Neural cell (in vitro differentiated cells): ENCODE data around the gene VSNL1. TPM values are rescaled to one million over a fixed set of nuclear protein-coding genes. Genes with fewer than 3 reads are reported as not detected.

Experiments used
- H2AFZ ChIP-seq: fragments of 200-600, 300-800 bp; sonication (generic), shearing (Covaris generic); 2 replicates; pipeline ENCODE4 v1.6.0; 2014; ENCODE audit warnings: low read depth, mild to moderate bottlenecking, antibody characterized with exemption, low read length, moderate library complexity
- H3F3A ChIP-seq: fragments of 200-600 bp; shearing (Covaris generic); 2 replicates; pipeline ENCODE4 v1.6.1; 2016; ENCODE audit warnings: mild to moderate bottlenecking, moderate library complexity, mixed read lengths, antibody characterized with exemption, low read length; ENCODE audit not compliant: insufficient read depth, poor library complexity, severe bottlenecking
- H3K27ac ChIP-seq: fragments of 200-600, 300-800 bp; sonication (generic), shearing (Covaris generic); 2 replicates; pipeline ENCODE4 v1.5.1; 2014; ENCODE audit warnings: mild to moderate bottlenecking, low read length, moderate library complexity
- H3K27me3 ChIP-seq: fragments of 300-800, 200-600 bp; sonication (generic), shearing (Covaris generic); 2 replicates; pipeline ENCODE4 v1.6.0; 2014; ENCODE audit warnings: mild to moderate bottlenecking, low read depth, low read length, moderate library complexity; ENCODE audit not compliant: insufficient read depth
- H3K36me3 ChIP-seq: fragments of 300-800, 200-600 bp; sonication (generic), shearing (Covaris generic); 2 replicates; pipeline ENCODE4 v1.5.1; 2014; ENCODE audit warnings: mild to moderate bottlenecking, antibody characterized with exemption, low read length, moderate library complexity; ENCODE audit not compliant: insufficient read depth
- H3K4me2 ChIP-seq: fragments of 300-800, 200-600 bp; sonication (generic), shearing (Covaris generic); 2 replicates; pipeline ENCODE4 v1.6.0; 2014; ENCODE audit warnings: mild to moderate bottlenecking, low read length
- H3K4me3 ChIP-seq: fragments of 300-800, 200-600 bp; sonication (generic), shearing (Covaris generic); 2 replicates; pipeline ENCODE4 v1.5.1; 2014; ENCODE audit warnings: mild to moderate bottlenecking, low read length, moderate library complexity
- H3K79me2 ChIP-seq: fragments of 200-600 bp; shearing (Covaris generic); replicated peaks from 2 replicates; pipeline ENCODE4 v1.6.0; 2014; ENCODE audit warnings: mild to moderate bottlenecking, low read length, moderate library complexity; ENCODE audit not compliant: insufficient read depth
- H3K9ac ChIP-seq: fragments of 300-800, 200-600 bp; sonication (generic), shearing (Covaris generic); 2 replicates; pipeline ENCODE4 v1.6.1; 2016; ENCODE audit warnings: mild to moderate bottlenecking, low read length, mixed read lengths
- H3K9me2 ChIP-seq: fragments of 200-600 bp; shearing (Covaris generic); 2 replicates; pipeline ENCODE4 v1.6.1; 2016; ENCODE audit warnings: mild to moderate bottlenecking, low read length, mixed read lengths; ENCODE audit not compliant: insufficient read depth
- H3K9me3 ChIP-seq: fragments of 200-600, 300-800 bp; sonication (generic), shearing (Covaris generic); 2 replicates; pipeline ENCODE4 v1.6.1; 2016; ENCODE audit warnings: mild to moderate bottlenecking, mixed run types, low read length, moderate library complexity, mixed read lengths
- H4K20me1 ChIP-seq: fragments of 200-600 bp; shearing (Covaris generic); 2 replicates; pipeline ENCODE4 v1.6.1; 2016; ENCODE audit warnings: mild to moderate bottlenecking, mixed run types; ENCODE audit not compliant: insufficient read depth
- CTCF ChIP-seq: fragments of 450-650 bp; IDR thresholded peaks from 2 replicates; pipeline ENCODE4 v1.5.1; 2014; ENCODE audit warnings: antibody characterized with exemption, mild to moderate bottlenecking, moderate library complexity; ENCODE audit not compliant: poor library complexity, severe bottlenecking
- EP300 ChIP-seq: fragments of 450-650 bp; conservative IDR thresholded peaks from 2 replicates; pipeline ENCODE4 v1.6.1; 2014; ENCODE audit warnings: antibody characterized with exemption, mild to moderate bottlenecking, moderate library complexity; ENCODE audit not compliant: poor library complexity, severe bottlenecking
- EZH2 ChIP-seq: fragments of 200-600, 300-800 bp; shearing (Covaris generic), sonication (generic); IDR thresholded peaks from 2 replicates; pipeline ENCODE4 v1.6.1; 2014; ENCODE audit warnings: antibody characterized with exemption, low read length, borderline replicate concordance, mild to moderate bottlenecking; ENCODE audit not compliant: insufficient read depth, poor library complexity, severe bottlenecking
- MXI1 ChIP-seq: fragments of 450-650 bp; conservative IDR thresholded peaks from 2 replicates; pipeline ENCODE4 v1.6.1; 2014; ENCODE audit warnings: antibody characterized with exemption, mild to moderate bottlenecking; ENCODE audit not compliant: poor library complexity, severe bottlenecking
- POLR2AphosphoS5 ChIP-seq: IDR thresholded peaks from 2 replicates; pipeline ENCODE4 v1.6.1; 2012
- RAD21 ChIP-seq: fragments of 450-650 bp; conservative IDR thresholded peaks from 2 replicates; pipeline ENCODE4 v1.6.1; 2014; ENCODE audit warnings: antibody characterized with exemption, mild to moderate bottlenecking, moderate library complexity
- REST ChIP-seq: IDR thresholded peaks from 2 replicates; pipeline ENCODE4 v1.6.1; 2012; ENCODE audit warnings: borderline replicate concordance
- SMC3 ChIP-seq: fragments of 450-650 bp; conservative IDR thresholded peaks from 2 replicates; pipeline ENCODE4 v1.6.1; 2014; ENCODE audit warnings: antibody characterized with exemption, mild to moderate bottlenecking, moderate library complexity; ENCODE audit not compliant: poor library complexity
- TAF1 ChIP-seq: IDR thresholded peaks from 2 replicates; pipeline ENCODE4 v1.6.1; 2012; ENCODE audit warnings: low read depth
- polyA plus RNA-seq: library from polyadenylated mRNA; depleted of rRNA; stranded (reverse); fragments of >200 nt; gene quantifications from 2 replicates; pipeline ENCODE4 v1.2.3, GENCODE V29; 2014

The VSNL1 gene
- polyA plus RNA-seq, 1 donor from 2014 or later: 69.7 TPM

GRCh38 chr2:17661460-17661859 lies 121.0 kb downstream of the VSNL1 start:
- Histone ChIP-seq H3K9me3 (no peaks in the 10 kb centered on the region), H3K27ac (no peak overlapping the region), H3K9me2 (no peaks in the 10 kb centered on the region), H4K20me1 (no peaks in the 10 kb centered on the region), H2AFZ (no peak overlapping the region), H3K9ac (no peak overlapping the region), H3K36me3 (no peaks in the 10 kb centered on the region), H3K4me3 (no peak overlapping the region), H3F3A (no peaks in the 10 kb centered on the region), H3K4me2 (no peak overlapping the region), H3K79me2 (no peaks in the 10 kb centered on the region), H3K27me3 (no peaks in the 10 kb centered on the region)
- TF ChIP-seq CTCF (no peak), EZH2 (no peak), TAF1 (no peak), EP300 (no peak), POLR2AphosphoS5 (no peak), RAD21 (no peak), MXI1 (no peak), SMC3 (no peak), REST (no peak)

GRCh38 chr2:17662723-17663122 lies 122.2 kb downstream of the VSNL1 start:
- no peak overlapping the region for H3K9ac ChIP-seq

More at GRCh38 chr2:17662723-17663122, 122.2 kb downstream of the VSNL1 start:
- no peaks in the 10 kb centered on the region for H3K27me3 ChIP-seq
- H4K20me1 ChIP-seq: no peaks in the 10 kb centered on the region
- no peak overlapping the region for H3K4me3 ChIP-seq
- H3K79me2 ChIP-seq: no peaks in the 10 kb centered on the region
- no peaks in the 10 kb centered on the region for H3K36me3 ChIP-seq
- H3K9me2 ChIP-seq: no peaks in the 10 kb centered on the region
- H3K4me2 ChIP-seq: no peak overlapping the region
- TF ChIP-seq SMC3 (no peak), REST (no peak), CTCF (no peak), MXI1 (no peak), POLR2AphosphoS5 (no peak), EZH2 (no peak), TAF1 (no peak)
- no peaks in the 10 kb centered on the region for H3F3A ChIP-seq
- no peak overlapping the region for H3K27ac ChIP-seq
- H2AFZ ChIP-seq: no peak overlapping the region
- H3K9me3 ChIP-seq: no peaks in the 10 kb centered on the region
